OCI-LY3 (cell line): Measurements from ENCODE around the gene UGT1A1.

ENCODE experiments used
- H2AFZ ChIP-seq: fragments of 200-600, 300-600 bp; shearing (Covaris generic); 2 replicates; pipeline ENCODE4 v1.6.0; 2014; ENCODE audit warnings: antibody characterized with exemption, low read depth, low read length
- H3K27ac ChIP-seq: fragments of 200-600, 300-600 bp; sonication (generic); 2 replicates; pipeline ENCODE4 v1.5.1; 2014; ENCODE audit warnings: mild to moderate bottlenecking, low read length, moderate library complexity, mixed read lengths
- H3K27me3 ChIP-seq: fragments of 200-600, 300-600 bp; sonication (generic); 2 replicates; pipeline ENCODE4 v1.6.1; 2014; ENCODE audit warnings: low read depth, low read length, mixed read lengths
- H3K36me3 ChIP-seq: fragments of 200-600, 300-600 bp; sonication (generic); replicated peaks from 2 replicates; pipeline ENCODE3; 2014; ENCODE audit warnings: low read depth, low read length, mixed read lengths
- H3K4me1 ChIP-seq: fragments of 300-600, 200-600 bp; sonication (generic); 2 replicates; pipeline ENCODE4 v1.6.1; 2014; ENCODE audit warnings: low read length, mixed read lengths
- H3K4me2 ChIP-seq: fragments of 200-600, 300-600 bp; sonication (generic); 2 replicates; pipeline ENCODE4 v1.6.1; 2014; ENCODE audit warnings: low read length, mixed read lengths
- H3K4me3 ChIP-seq: fragments of 300-600, 200-600 bp; sonication (generic); 2 replicates; pipeline ENCODE4 v1.5.1; 2014; ENCODE audit warnings: antibody characterized with exemption, mild to moderate bottlenecking, low read length, moderate library complexity
- H3K79me2 ChIP-seq: fragments of 300-600, 200-600 bp; shearing (Covaris generic); 2 replicates; pipeline ENCODE4 v1.6.1; 2014; ENCODE audit warnings: mild to moderate bottlenecking, low read length, mixed read lengths
- H3K9ac ChIP-seq: fragments of 300-600, 200-600 bp; shearing (Covaris generic); 2 replicates; pipeline ENCODE4 v1.6.0; 2014; ENCODE audit warnings: mild to moderate bottlenecking, low read length, moderate library complexity
- H3K9me3 ChIP-seq: fragments of 200-600, 300-600 bp; shearing (Covaris generic); 2 replicates; pipeline ENCODE4 v1.6.1; 2014; ENCODE audit warnings: low read length, mixed read lengths; ENCODE audit not compliant: insufficient read depth
- H4K20me1 ChIP-seq: fragments of 200-600, 300-600 bp; sonication (generic); 2 replicates; pipeline ENCODE4 v1.6.1; 2016; ENCODE audit warnings: low read length, mixed read lengths; ENCODE audit not compliant: insufficient read depth
- CTCF ChIP-seq: fragments of 200-600, 300-600 bp; sonication (generic); IDR thresholded peaks from 2 replicates; pipeline ENCODE4 v1.5.1; 2014; ENCODE audit warnings: antibody characterized with exemption, low read length, low read depth
- EZH2phosphoT487 ChIP-seq: fragments of 200-600 bp; shearing (Covaris generic); IDR thresholded peaks from 2 replicates; pipeline ENCODE4 v1.6.1; 2018; ENCODE audit warnings: antibody characterized with exemption, mixed run types, low read depth

Gene UGT1A1

GRCh38 chr2:233798335-233799086 lies 38.4 kb downstream of the UGT1A1 start:
- Histone ChIP-seq H3K27ac (no peak overlapping the region), H3K4me3 (no peak overlapping the region), H3K36me3 (no peaks in the 10 kb centered on the region), H3K4me1 (no peaks in the 10 kb centered on the region), H3K4me2 (no peak overlapping the region), H3K27me3 (no peaks in the 10 kb centered on the region), H3K9me3 (no peaks in the 10 kb centered on the region), H3K9ac (no peak overlapping the region), H4K20me1 (no peaks in the 10 kb centered on the region), H2AFZ (no peak overlapping the region), H3K79me2 (no peaks in the 10 kb centered on the region)
- TF ChIP-seq EZH2phosphoT487 (no peak), CTCF (no peak)

GRCh38 chr2:233799087-233799665 lies 39.1 kb downstream of the UGT1A1 start:
- H4K20me1 ChIP-seq: no peaks in the 10 kb centered on the region
- H3K27me3 ChIP-seq: no peaks in the 10 kb centered on the region
- no peaks in the 10 kb centered on the region for H3K79me2 ChIP-seq
- H2AFZ ChIP-seq: no peak overlapping the region
- H3K9ac ChIP-seq: no peak overlapping the region
- no peak overlapping the region for H3K4me3 ChIP-seq
- H3K27ac ChIP-seq: no peak overlapping the region
- TF ChIP-seq EZH2phosphoT487 (no peak), CTCF (no peak)
- no peaks in the 10 kb centered on the region for H3K9me3 ChIP-seq
- no peaks in the 10 kb centered on the region for H3K36me3 ChIP-seq
- H3K4me1 ChIP-seq: no peaks in the 10 kb centered on the region
- no peak overlapping the region for H3K4me2 ChIP-seq

GRCh38 chr2:233799716-233800115 lies 39.6 kb downstream of the UGT1A1 start:
- no peak for TF ChIP-seq CTCF
- no peak for TF ChIP-seq EZH2phosphoT487
- H3K27me3 ChIP-seq: no peaks in the 10 kb centered on the region
- H4K20me1 ChIP-seq: no peaks in the 10 kb centered on the region
- no peak overlapping the region for H3K27ac ChIP-seq
- no peak overlapping the region for H3K4me3 ChIP-seq
- H3K9me3 ChIP-seq: no peaks in the 10 kb centered on the region
- no peaks in the 10 kb centered on the region for H3K79me2 ChIP-seq
- no peak overlapping the region for H3K4me2 ChIP-seq
- H2AFZ ChIP-seq: no peak overlapping the region
- no peaks in the 10 kb centered on the region for H3K4me1 ChIP-seq
- no peaks in the 10 kb centered on the region for H3K36me3 ChIP-seq
- H3K9ac ChIP-seq: no peak overlapping the region

GRCh38 chr2:233800208-233800607 lies 40.1 kb downstream of the UGT1A1 start:
- no peaks in the 10 kb centered on the region for H3K79me2 ChIP-seq
- H3K4me1 ChIP-seq: no peaks in the 10 kb centered on the region
- H4K20me1 ChIP-seq: no peaks in the 10 kb centered on the region
- no peaks in the 10 kb centered on the region for H3K9me3 ChIP-seq
- H2AFZ ChIP-seq: no peak overlapping the region
- no peaks in the 10 kb centered on the region for H3K36me3 ChIP-seq
- no peak overlapping the region for H3K27ac ChIP-seq
- no peak overlapping the region for H3K9ac ChIP-seq
- H3K4me3 ChIP-seq: no peak overlapping the region
- H3K27me3 ChIP-seq: no peaks in the 10 kb centered on the region
- no peak for TF ChIP-seq CTCF
- no peak overlapping the region for H3K4me2 ChIP-seq
